Measurements from ENCODE around the gene GABARAP. TPM values are rescaled to one million over a fixed set of nuclear protein-coding genes. Genes with fewer than 3 reads are reported as not detected.

GABARAP gene
- total RNA-seq, 2 donors from 2014 or later, result 212 to 247 TPM

GRCh38 chr17:7219812-7220592 lies 22.2 kb downstream of the GABARAP start, which contains the start of the genes ACADVL and DLG4:
Gene ACADVL (plus strand): TSS chr17:7219938. CDS start chr17:7219985, 47 bp downstream.
Gene DLG4 (minus strand): TSS chr17:7219836.
- H3K9me3 ChIP-seq (ENCODE audit: control insufficient read depth, low read length, poor library complexity, severe bottlenecking), result no peaks in the 10 kb centered on the region
- H3K27me3 Mint-ChIP-seq, result no peaks in the 10 kb centered on the region
- ATAC-seq, result peak; percentile 68
- peak; percentile 54 to 65 (median 60) for DNase-seq
- peaks cover 3% of the 10 kb centered on the region for H3K36me3 Mint-ChIP-seq (ENCODE audit: low read depth)
- peak within 1 kb of the TSS; percentile 96 for H3K4me3 Mint-ChIP-seq
- peaks cover 38% of the 10 kb centered on the region for H3K4me1 Mint-ChIP-seq
- H3K27ac Mint-ChIP-seq, result peak within 1 kb of the TSS; percentile 91

GRCh38 chr17:7219229-7219811 lies 22.9 kb downstream of the GABARAP start:
- Mint-ChIP-seq H3K27ac (peak overlapping the region; percentile 91), H3K4me1 (peaks cover 45% of the 10 kb centered on the region), H3K4me3 (peak overlapping the region; percentile 96), H3K27me3 (no peaks in the 10 kb centered on the region), H3K36me3 (ENCODE audit: low read depth) (peaks cover 3% of the 10 kb centered on the region)
- ATAC-seq (no peak), DNase-seq (no peak)
- no peaks in the 10 kb centered on the region for H3K9me3 ChIP-seq (ENCODE audit: control insufficient read depth, low read length, poor library complexity, severe bottlenecking)

- peaks cover under 1% of the 10 kb centered on the region for H3K36me3 Mint-ChIP-seq (ENCODE audit: low read depth)
- H3K27me3 Mint-ChIP-seq, result no peaks in the 10 kb centered on the region
- H3K4me3 Mint-ChIP-seq, result peak overlapping the region; percentile 96
- H3K9me3 ChIP-seq (ENCODE audit: control insufficient read depth, low read length, poor library complexity, severe bottlenecking), result no peaks in the 10 kb centered on the region
- peaks cover 50% of the 10 kb centered on the region for H3K4me1 Mint-ChIP-seq
- ATAC-seq (no peak), DNase-seq (no peak)
- H3K27ac Mint-ChIP-seq, result peak overlapping the region; percentile 91
These were observed 23.5 kb downstream of the GABARAP start for GRCh38 chr17:7218758-7219157.

GRCh38 chr17:7218166-7218565 lies 24.1 kb downstream of the GABARAP start:
- no peaks in the 10 kb centered on the region for H3K27me3 Mint-ChIP-seq
- no peak for ATAC-seq
- H3K4me1 Mint-ChIP-seq, result peaks cover 56% of the 10 kb centered on the region
- H3K4me3 Mint-ChIP-seq, result peak overlapping the region; percentile 84
- no peaks in the 10 kb centered on the region for H3K36me3 Mint-ChIP-seq (ENCODE audit: low read depth)
- H3K9me3 ChIP-seq (ENCODE audit: control insufficient read depth, low read length, poor library complexity, severe bottlenecking), result no peaks in the 10 kb centered on the region
- H3K27ac Mint-ChIP-seq, result peak overlapping the region; percentile 73
- DNase-seq, result no peak

- peaks cover 2% of the 10 kb centered on the region for H3K27me3 Mint-ChIP-seq
- H3K36me3 Mint-ChIP-seq (ENCODE audit: low read depth), result no peaks in the 10 kb centered on the region
- ATAC-seq, result no peak
- DNase-seq, result no peak
- H3K9me3 ChIP-seq (ENCODE audit: control insufficient read depth, low read length, poor library complexity, severe bottlenecking), result no peaks in the 10 kb centered on the region
- H3K4me3 Mint-ChIP-seq, result peak overlapping the region; percentile 84
- H3K4me1 Mint-ChIP-seq, result peaks cover 56% of the 10 kb centered on the region
- H3K27ac Mint-ChIP-seq, result peak overlapping the region; percentile 73
These were observed 24.9 kb downstream of the GABARAP start for GRCh38 chr17:7217113-7217987.

- Mint-ChIP-seq H3K27ac (peak overlapping the region; percentile 86), H3K36me3 (ENCODE audit: low read depth) (no peaks in the 10 kb centered on the region), H3K27me3 (peaks cover 8% of the 10 kb centered on the region), H3K4me1 (peaks cover 62% of the 10 kb centered on the region), H3K4me3 (peak overlapping the region; percentile 82)
- ATAC-seq, result no peak
- H3K9me3 ChIP-seq (ENCODE audit: control insufficient read depth, low read length, poor library complexity, severe bottlenecking), result no peaks in the 10 kb centered on the region
- no peak for DNase-seq
These were observed 25.8 kb downstream of the GABARAP start for GRCh38 chr17:7216242-7217112.

GRCh38 chr17:7215652-7216180 lies 26.5 kb downstream of the GABARAP start:
- Mint-ChIP-seq H3K27ac (peak overlapping the region; percentile 86), H3K36me3 (ENCODE audit: low read depth) (no peaks in the 10 kb centered on the region)
- DNase-seq, result no peak

GRCh38 chr17:7215136-7215638 lies 27.1 kb downstream of the GABARAP start:
- Mint-ChIP-seq H3K36me3 (ENCODE audit: low read depth) (no peaks in the 10 kb centered on the region), H3K27ac (peak overlapping the region; percentile 99), H3K4me3 (peak overlapping the region; percentile 93), H3K27me3 (peaks cover 8% of the 10 kb centered on the region), H3K4me1 (peaks cover 54% of the 10 kb centered on the region)
- ATAC-seq (no peak), DNase-seq (no peak)
- no peaks in the 10 kb centered on the region for H3K9me3 ChIP-seq (ENCODE audit: control insufficient read depth, low read length, poor library complexity, severe bottlenecking)

More at GRCh38 chr17:7215652-7216180, 26.5 kb downstream of the GABARAP start:
- Mint-ChIP-seq H3K27me3 (peaks cover 8% of the 10 kb centered on the region), H3K4me3 (peak overlapping the region; percentile 93), H3K4me1 (peaks cover 54% of the 10 kb centered on the region)
- no peaks in the 10 kb centered on the region for H3K9me3 ChIP-seq (ENCODE audit: control insufficient read depth, low read length, poor library complexity, severe bottlenecking)
- no peak for ATAC-seq

GRCh38 chr17:7214300-7215135 lies 27.7 kb downstream of the GABARAP start:
- ATAC-seq (peak; percentile 82), DNase-seq (peak; percentile 98 to 99 (median 99))
- H3K36me3 Mint-ChIP-seq (ENCODE audit: low read depth), result no peaks in the 10 kb centered on the region
- no peaks in the 10 kb centered on the region for H3K9me3 ChIP-seq (ENCODE audit: control insufficient read depth, low read length, poor library complexity, severe bottlenecking)
- H3K27me3 Mint-ChIP-seq, result peaks cover 8% of the 10 kb centered on the region
- H3K4me1 Mint-ChIP-seq, result peaks cover 53% of the 10 kb centered on the region
- H3K27ac Mint-ChIP-seq, result peak overlapping the region; percentile 99
- peak overlapping the region; percentile 93 for H3K4me3 Mint-ChIP-seq

GRCh38 chr17:7213895-7214299 lies 28.4 kb downstream of the GABARAP start:
- peak; percentile 19 for ATAC-seq
- DNase-seq, result peak; percentile 54 to 70 (median 69)
- H3K4me3 Mint-ChIP-seq, result peak overlapping the region; percentile 93

GRCh38 chr17:7211491-7212273 lies 30.6 kb downstream of the GABARAP start:
- H3K4me3 Mint-ChIP-seq, result peak overlapping the region; percentile 7

More at GRCh38 chr17:7213895-7214299, 28.4 kb downstream of the GABARAP start:
- peak overlapping the region; percentile 99 for H3K27ac Mint-ChIP-seq
- peaks cover 48% of the 10 kb centered on the region for H3K4me1 Mint-ChIP-seq
- no peaks in the 10 kb centered on the region for H3K9me3 ChIP-seq (ENCODE audit: control insufficient read depth, low read length, poor library complexity, severe bottlenecking)
- H3K36me3 Mint-ChIP-seq (ENCODE audit: low read depth), result no peaks in the 10 kb centered on the region
- peaks cover 8% of the 10 kb centered on the region for H3K27me3 Mint-ChIP-seq

More at GRCh38 chr17:7211491-7212273, 30.6 kb downstream of the GABARAP start:
- no peaks in the 10 kb centered on the region for H3K36me3 Mint-ChIP-seq (ENCODE audit: low read depth)
- ATAC-seq, result no peak
- no peak for DNase-seq
- H3K9me3 ChIP-seq (ENCODE audit: control insufficient read depth, low read length, poor library complexity, severe bottlenecking), result no peaks in the 10 kb centered on the region
- peaks cover 8% of the 10 kb centered on the region for H3K27me3 Mint-ChIP-seq
- H3K27ac Mint-ChIP-seq, result peak overlapping the region; percentile 89
- H3K4me1 Mint-ChIP-seq, result peaks cover 48% of the 10 kb centered on the region

Measured in T-helper 17 cell (primary cell).